HG02798 (cell line): ENCODE results near the gene RALGAPA2.

ENCODE experiments used
- ATAC-seq: cut with Tn5 transposase; IDR thresholded peaks from one replicate; pipeline ENCODE4 v1.9.1; 2021; ENCODE audit warnings: mild to moderate bottlenecking; ENCODE audit not compliant: unreplicated experiment, poor library complexity

RALGAPA2 gene

GRCh38 chr20:20482453-20482852, 230.0 kb downstream of the RALGAPA2 start:
- ATAC-seq, result no peak

GRCh38 chr20:20480689-20481088, 231.8 kb downstream of the RALGAPA2 start:
- no peak for ATAC-seq

GRCh38 chr20:20480126-20480525, 232.3 kb downstream of the RALGAPA2 start:
- no peak for ATAC-seq

GRCh38 chr20:20477444-20478041, 234.9 kb downstream of the RALGAPA2 start:
- no peak for ATAC-seq

GRCh38 chr20:20476504-20476903, 235.9 kb downstream of the RALGAPA2 start:
- no peak for ATAC-seq

GRCh38 chr20:20473657-20474056, 238.8 kb downstream of the RALGAPA2 start:
- ATAC-seq, result no peak

GRCh38 chr20:20472684-20473274, 239.7 kb downstream of the RALGAPA2 start:
- ATAC-seq, result no peak

- ATAC-seq, result peak; percentile 87
Measured at GRCh38 chr20:20466341-20466879, 246.0 kb downstream of the RALGAPA2 start.

- ATAC-seq, result no peak
Measured at GRCh38 chr20:20465252-20465651, 247.2 kb downstream of the RALGAPA2 start.

GRCh38 chr20:20463933-20464374, 248.5 kb downstream of the RALGAPA2 start:
- ATAC-seq, result peak; percentile 46

- ATAC-seq, result no peak
Measured at GRCh38 chr20:20462185-20462584, 250.3 kb downstream of the RALGAPA2 start.

- no peak for ATAC-seq
Measured at GRCh38 chr20:20461551-20461950, 250.9 kb downstream of the RALGAPA2 start.

GRCh38 chr20:20459726-20460125, 252.7 kb downstream of the RALGAPA2 start:
- ATAC-seq, result no peak

- ATAC-seq, result no peak
Measured at GRCh38 chr20:20457392-20458126, 254.9 kb downstream of the RALGAPA2 start.

GRCh38 chr20:20456741-20457140, 255.7 kb downstream of the RALGAPA2 start:
- no peak for ATAC-seq

GRCh38 chr20:20455926-20456325, 256.5 kb downstream of the RALGAPA2 start:
- no peak for ATAC-seq

GRCh38 chr20:20454850-20455627, 257.4 kb downstream of the RALGAPA2 start:
- no peak for ATAC-seq

GRCh38 chr20:20454367-20454766, 258.1 kb downstream of the RALGAPA2 start:
- ATAC-seq, result no peak

- ATAC-seq, result peak; percentile 91
Measured at GRCh38 chr20:20452254-20452676, 260.2 kb downstream of the RALGAPA2 start.

GRCh38 chr20:20450521-20450920, 261.9 kb downstream of the RALGAPA2 start:
- ATAC-seq, result no peak
